ENCODE data around the gene SUPT16H. TPM values are rescaled to one million over a fixed set of nuclear protein-coding genes. Genes with fewer than 3 reads are reported as not detected.

The SUPT16H gene
- total and polyA plus RNA-seq, 2 donors (not counting 1 experiment from before 2014, with no cell fraction given): 28.3 to 78.3 TPM

DNA sequence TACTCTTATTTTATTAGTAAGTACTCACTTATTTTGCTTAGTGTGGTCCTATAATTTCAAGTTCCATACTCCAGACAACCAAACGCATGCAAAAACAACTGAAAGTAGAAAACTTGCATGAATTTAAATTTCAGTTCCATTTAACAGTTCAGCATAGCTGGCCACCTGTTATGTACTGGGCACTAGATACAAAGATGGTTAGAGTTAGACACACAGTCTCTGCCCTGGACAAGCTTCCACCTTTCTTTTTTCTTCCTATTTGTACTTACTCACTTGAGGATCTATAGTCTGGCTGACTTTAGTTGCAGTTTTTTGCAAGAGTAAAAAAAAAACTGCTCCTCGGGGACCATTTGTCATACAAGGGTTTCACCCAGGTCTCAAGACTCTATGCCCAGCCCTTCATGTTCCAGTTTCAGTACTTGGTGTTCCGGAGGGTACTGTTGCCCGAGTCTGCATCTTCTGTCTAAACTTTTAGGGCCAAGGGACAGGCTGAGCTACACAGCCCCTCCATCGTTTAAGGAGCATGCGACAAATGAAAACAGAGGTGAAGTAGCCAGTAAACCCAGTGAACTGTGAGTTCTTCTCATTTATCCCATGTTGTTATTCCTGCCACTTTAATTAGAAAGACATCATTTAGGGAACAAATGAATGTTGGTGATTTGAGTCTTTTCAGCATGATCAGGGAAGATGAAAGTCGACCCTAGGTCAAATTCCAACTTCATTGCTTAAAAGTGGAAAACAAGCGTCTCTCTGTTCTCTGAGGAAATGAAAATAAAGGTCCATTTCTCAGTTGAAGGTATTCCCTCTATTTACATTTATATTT is 81.6 kb downstream of the SUPT16H start:
- DNase-seq (no peak), ATAC-seq (ENCODE audit: low read depth) (peak; percentile 21)
- intact Hi-C loops (cut with micrococcal nuclease): no loop called here
- 76% methylated on average over 3 of the region's 8 CpGs for WGBS (ENCODE audit: insufficient coverage)
- H3K4me3 Mint-ChIP-seq: peak overlapping the region; percentile 32
- no peak overlapping the region for H3K9ac ChIP-seq (ENCODE audit: low read length)
- peaks cover under 1 to 11% of the 10 kb centered on the region in 2 donors for H3K4me1 ChIP-seq (ENCODE audit: control insufficient read depth in 2 of 2, insufficient read depth in 2 of 2, low read length in 2 of 2)
- H3K27ac ChIP-seq (ENCODE audit: low read length in 2 of 2): no peak overlapping the region
- H3K4me3 ChIP-seq (ENCODE audit: control extremely low read depth in 1 of 5, extremely low read depth in 1 of 5, insufficient read depth in 1 of 5, low read depth in 2 of 5, low read length in 4 of 5): no peak overlapping the region
- peaks cover 0 to 6% (median 0%) of the 10 kb centered on the region in 4 experiments for H3K27me3 ChIP-seq (replicated peaks in 1 of 4; ENCODE audit: control extremely low read depth in 1 of 4, control insufficient read depth in 3 of 4, insufficient read depth in 4 of 4, low read length in 3 of 4)
- POLR2A ChIA-PET: interaction anchor here (0.5 to 0.7 kb wide), 2 partner anchors 32 to 83 kb away, joined by 3 to 9 read pairs; no protein-coding TSS in a partner anchor
- H3K79me2 ChIP-seq (ENCODE audit: control insufficient read depth, insufficient read depth, low read length): no peaks in the 10 kb centered on the region
- H3K9me3 ChIP-seq (ENCODE audit: control extremely low read depth in 1 of 3, control insufficient read depth in 2 of 3, insufficient read depth in 1 of 3, low read length in 2 of 3): peaks cover 0 to 4% (median 0%) of the 10 kb centered on the region in 3 donors
- CTCF ChIA-PET: no interaction called here
- TF ChIP-seq, protein P1, sequence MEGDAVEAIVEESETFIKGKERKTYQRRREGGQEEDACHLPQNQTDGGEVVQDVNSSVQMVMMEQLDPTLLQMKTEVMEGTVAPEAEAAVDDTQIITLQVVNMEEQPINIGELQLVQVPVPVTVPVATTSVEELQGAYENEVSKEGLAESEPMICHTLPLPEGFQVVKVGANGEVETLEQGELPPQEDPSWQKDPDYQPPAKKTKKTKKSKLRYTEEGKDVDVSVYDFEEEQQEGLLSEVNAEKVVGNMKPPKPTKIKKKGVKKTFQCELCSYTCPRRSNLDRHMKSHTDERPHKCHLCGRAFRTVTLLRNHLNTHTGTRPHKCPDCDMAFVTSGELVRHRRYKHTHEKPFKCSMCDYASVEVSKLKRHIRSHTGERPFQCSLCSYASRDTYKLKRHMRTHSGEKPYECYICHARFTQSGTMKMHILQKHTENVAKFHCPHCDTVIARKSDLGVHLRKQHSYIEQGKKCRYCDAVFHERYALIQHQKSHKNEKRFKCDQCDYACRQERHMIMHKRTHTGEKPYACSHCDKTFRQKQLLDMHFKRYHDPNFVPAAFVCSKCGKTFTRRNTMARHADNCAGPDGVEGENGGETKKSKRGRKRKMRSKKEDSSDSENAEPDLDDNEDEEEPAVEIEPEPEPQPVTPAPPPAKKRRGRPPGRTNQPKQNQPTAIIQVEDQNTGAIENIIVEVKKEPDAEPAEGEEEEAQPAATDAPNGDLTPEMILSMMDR (IDR thresholded peaks at IDR 0.05): no peak
- H2AFZ ChIP-seq (ENCODE audit: insufficient read depth, low read depth, low read length, poor library complexity, severe bottlenecking): no peak overlapping the region
- H3K4me2 ChIP-seq (replicated peaks; ENCODE audit: low read depth, low read length, poor library complexity, severe bottlenecking): no peak overlapping the region
- H4K20me1 ChIP-seq (ENCODE audit: control insufficient read depth, insufficient read depth, low read length, poor library complexity, severe bottlenecking): no peaks in the 10 kb centered on the region
- no peaks in the 10 kb centered on the region for H3K27me3 Mint-ChIP-seq
- peaks cover 16% of the 10 kb centered on the region for H3K4me1 Mint-ChIP-seq
- no peaks in the 10 kb centered on the region for H3K9me3 Mint-ChIP-seq (ENCODE audit: insufficient read depth)
- no peak overlapping the region for H3K27ac Mint-ChIP-seq
- H3K36me3 ChIP-seq (replicated peaks in 1 of 2; ENCODE audit: control extremely low read depth in 1 of 2, control insufficient read depth in 1 of 2, extremely low read depth in 1 of 2, insufficient read depth in 2 of 2, low read length in 1 of 2): no peaks in the 10 kb centered on the region

Small RNA genes within 50 kb of the gene (small RNA-seq; reads per million reads assigned to genes)
- gene RN7SL650P (ENCODE audit: insufficient read length, low read depth, low replicate concordance) (not detected), gene SNORD8 (ENCODE audit: insufficient read length, low read depth, low replicate concordance) (115 reads per million, percentile 95 among the genes with 10 or more reads in this experiment), gene SNORD9 (ENCODE audit: insufficient read length, low read depth, low replicate concordance) (396 reads per million, percentile 97 among the genes with 10 or more reads in this experiment)

Other genes with a start within 250 kb of the SUPT16H start
- not detected in 2 replicates for gene OR5AU1, start 228.0 kb downstream of the SUPT16H start, total RNA-seq
- gene OR5AU1, start 228.0 kb downstream of the SUPT16H start, polyA plus RNA-seq: not detected in 2 replicates
- 496 and 497 TPM in 2 replicates for gene HNRNPC, start 114.6 kb downstream of the SUPT16H start, total RNA-seq
- gene HNRNPC, start 114.6 kb downstream of the SUPT16H start, polyA plus RNA-seq: 358 and 518 TPM in 2 replicates
- gene RPGRIP1, start 103.9 kb downstream of the SUPT16H start, total RNA-seq: 0.86 and 0.87 TPM in 2 replicates
- 0.22 and 0.39 TPM in 2 replicates for gene RPGRIP1, start 103.9 kb downstream of the SUPT16H start, polyA plus RNA-seq
- gene CHD8, start 72.1 kb upstream of the SUPT16H start, total RNA-seq: 155 and 157 TPM in 2 replicates
- gene CHD8, start 72.1 kb upstream of the SUPT16H start, polyA plus RNA-seq: 43.5 and 50.7 TPM in 2 replicates
- 46.5 and 46.8 TPM in 2 replicates for gene RAB2B, start 92.9 kb upstream of the SUPT16H start, total RNA-seq
- gene RAB2B, start 92.9 kb upstream of the SUPT16H start, polyA plus RNA-seq: 13.3 and 16.1 TPM in 2 replicates
- 74.1 and 83.2 TPM in 2 replicates for gene TOX4, start 93.2 kb upstream of the SUPT16H start, total RNA-seq
- gene TOX4, start 93.2 kb upstream of the SUPT16H start, polyA plus RNA-seq: 20.1 and 33.6 TPM in 2 replicates
- gene METTL3, start 127.3 kb upstream of the SUPT16H start, total RNA-seq: 118 and 124 TPM in 2 replicates
- 161 and 237 TPM in 2 replicates for gene METTL3, start 127.3 kb upstream of the SUPT16H start, polyA plus RNA-seq
- 1.3 and 2.5 TPM in 2 replicates for gene SALL2, start 142.3 kb upstream of the SUPT16H start, total RNA-seq
- gene SALL2, start 142.3 kb upstream of the SUPT16H start, polyA plus RNA-seq: 0.20 and 0.39 TPM in 2 replicates
- not detected in 2 replicates for gene OR10G3, start 196.1 kb upstream of the SUPT16H start, total RNA-seq
- gene OR10G3, start 196.1 kb upstream of the SUPT16H start, polyA plus RNA-seq: not detected in 2 replicates